ENCODE measurements around the gene AUTS2. TPM values are rescaled to one million over a fixed set of nuclear protein-coding genes. Genes with fewer than 3 reads are reported as not detected.

The AUTS2 gene
- polyA plus RNA-seq, 3 donors = 0.08 to 0.35 TPM; not detected in 1

GRCh38 chr7:69816501-69816900 is 218.2 kb downstream of the AUTS2 start:
- no peak overlapping the region for H3K4me2 ChIP-seq (replicated peaks; ENCODE audit: extremely low read depth, low read length, poor library complexity, severe bottlenecking)
- H3K9me3 ChIP-seq (replicated peaks in 1 of 2; ENCODE audit: control insufficient read depth in 1 of 2, insufficient read depth in 1 of 2, low read length in 2 of 2) = no peaks in the 10 kb centered on the region
- no peaks in the 10 kb centered on the region for H3K4me1 ChIP-seq (ENCODE audit: control insufficient read depth in 1 of 2, insufficient read depth in 2 of 2, low read length in 2 of 2)
- H3K4me3 ChIP-seq (replicated peaks in 1 of 3; ENCODE audit: low read depth in 2 of 3, low read length in 3 of 3) = no peak overlapping the region
- intact Hi-C loops (cut with micrococcal nuclease) = no loop called here
- Mint-ChIP-seq H3K4me1 (no peaks in the 10 kb centered on the region), H3K4me3 (no peak overlapping the region), H3K27me3 (ENCODE audit: low read depth in 3 of 3) (no peaks in the 10 kb centered on the region), H3K36me3 (no peaks in the 10 kb centered on the region), H3K27ac (no peak overlapping the region), H3K9me3 (peaks cover 0 to 5% (median 0%) of the 10 kb centered on the region in 7 donors)
- no peak for DNase-seq
- H2AFZ ChIP-seq (ENCODE audit: insufficient read depth, low read depth, low read length, poor library complexity, severe bottlenecking) = no peak overlapping the region
- H3K36me3 ChIP-seq (replicated peaks in 1 of 2; ENCODE audit: control insufficient read depth in 1 of 2, insufficient read depth in 2 of 2, low read length in 2 of 2) = no peaks in the 10 kb centered on the region
- H3K79me2 ChIP-seq (ENCODE audit: insufficient read depth, low read length) = no peaks in the 10 kb centered on the region
- no peak overlapping the region for H3K9ac ChIP-seq (ENCODE audit: insufficient read depth, low read length, poor library complexity, severe bottlenecking)
- no peak for TF ChIP-seq CTCF (IDR thresholded peaks at IDR 0.05)
- H3K27me3 ChIP-seq (ENCODE audit: control insufficient read depth in 2 of 2, insufficient read depth in 2 of 2, low read length in 2 of 2) = no peaks in the 10 kb centered on the region
- WGBS (ENCODE audit: insufficient coverage) = 97% methylated on average over 3 of the region's 3 CpGs
- no peaks in the 10 kb centered on the region for H4K20me1 ChIP-seq (ENCODE audit: insufficient read depth, low read length)
- no peak overlapping the region for H3K27ac ChIP-seq (ENCODE audit: low read depth in 1 of 2, low read length in 2 of 2)

- no peaks in the 10 kb centered on the region for H3K79me2 ChIP-seq (ENCODE audit: insufficient read depth, low read length)
- H3K4me3 Mint-ChIP-seq = no peak overlapping the region
- no peak overlapping the region for H3K27ac ChIP-seq (ENCODE audit: low read depth in 1 of 2, low read length in 2 of 2)
- intact Hi-C loops (cut with micrococcal nuclease) = no loop called here
- H3K4me1 ChIP-seq (ENCODE audit: control insufficient read depth in 1 of 2, insufficient read depth in 2 of 2, low read length in 2 of 2) = no peaks in the 10 kb centered on the region
- H3K27me3 ChIP-seq (ENCODE audit: control insufficient read depth in 2 of 2, insufficient read depth in 2 of 2, low read length in 2 of 2) = no peaks in the 10 kb centered on the region
- H3K4me1 Mint-ChIP-seq = no peaks in the 10 kb centered on the region
- no peak overlapping the region for H3K4me2 ChIP-seq (replicated peaks; ENCODE audit: extremely low read depth, low read length, poor library complexity, severe bottlenecking)
- H3K9me3 Mint-ChIP-seq = peaks cover 0 to 5% (median 0%) of the 10 kb centered on the region in 7 donors
- no peak overlapping the region for H3K4me3 ChIP-seq (replicated peaks in 1 of 3; ENCODE audit: low read depth in 2 of 3, low read length in 3 of 3)
- WGBS (ENCODE audit: insufficient coverage) = no CpG with 5 or more reads among the region's 2 CpGs
- H3K27ac Mint-ChIP-seq = no peak overlapping the region
- no peaks in the 10 kb centered on the region for H3K9me3 ChIP-seq (replicated peaks in 1 of 2; ENCODE audit: control insufficient read depth in 1 of 2, insufficient read depth in 1 of 2, low read length in 2 of 2)
- H3K36me3 Mint-ChIP-seq = no peaks in the 10 kb centered on the region
- no peak overlapping the region for H2AFZ ChIP-seq (ENCODE audit: insufficient read depth, low read depth, low read length, poor library complexity, severe bottlenecking)
- DNase-seq = no peak
- TF ChIP-seq CTCF (IDR thresholded peaks at IDR 0.05) = no peak
- H3K27me3 Mint-ChIP-seq (ENCODE audit: low read depth in 3 of 3) = peaks cover 0 to 1% (median 0%) of the 10 kb centered on the region in 3 donors
- H3K9ac ChIP-seq (ENCODE audit: insufficient read depth, low read length, poor library complexity, severe bottlenecking) = no peak overlapping the region
- H4K20me1 ChIP-seq (ENCODE audit: insufficient read depth, low read length) = no peaks in the 10 kb centered on the region
- H3K36me3 ChIP-seq (replicated peaks in 1 of 2; ENCODE audit: control insufficient read depth in 1 of 2, insufficient read depth in 2 of 2, low read length in 2 of 2) = no peaks in the 10 kb centered on the region
These were observed 218.8 kb downstream of the AUTS2 start for GRCh38 chr7:69817121-69817520.

All from CD14-positive monocyte (primary cell).